Spleen (tissue), 11 donors: ENCODE data around the gene CHST2. TPM values are rescaled to one million over a fixed set of nuclear protein-coding genes. Genes with fewer than 3 reads are reported as not detected.

ENCODE experiments used
- DNase-seq: peaks from one replicate; pipeline ENCODE4 v3.0.0-alpha.2; 2020
- H3K27ac ChIP-seq, 8 donors: fragments of 200-600 bp; sonication (generic) in 7 of 8; 1 replicate in 4 of 8; 2 replicates in 4 of 8; pipeline versions ENCODE4 v1.5.0 to v1.8.0; 2016 to 2021; ENCODE audit warnings: inconsistent platforms in 4 of 8, mild to moderate bottlenecking in 4 of 8, moderate library complexity in 1 of 8
- H3K27me3 ChIP-seq, 7 donors: fragments of 200-600 bp; sonication (generic) in 6 of 7; replicated peaks in 1 of 7; 1 replicate in 4 of 7; 2 replicates in 3 of 7; pipeline versions ENCODE4 v1.5.0 to v1.8.0; 2016 to 2021; ENCODE audit warnings: inconsistent platforms in 3 of 7, mild to moderate bottlenecking in 1 of 7
- H3K36me3 ChIP-seq, 6 donors: fragments of 200-600 bp; sonication (generic) in 5 of 6; 1 replicate in 4 of 6; 2 replicates in 2 of 6; pipeline versions ENCODE4 v1.5.0 to v1.8.0; 2016 to 2021; ENCODE audit warnings: inconsistent platforms in 2 of 6
- H3K4me1 ChIP-seq, 6 donors: fragments of 200-600 bp; sonication (generic) in 5 of 6; 1 replicate in 3 of 6; 2 replicates in 3 of 6; pipeline versions ENCODE4 v1.5.0 to v1.8.0; 2016 to 2021; ENCODE audit warnings: inconsistent platforms in 3 of 6
- H3K4me3 ChIP-seq, 8 donors: fragments of 200-600 bp; sonication (generic) in 7 of 8; 1 replicate in 4 of 8; 2 replicates in 4 of 8; pipeline versions ENCODE4 v1.5.0 to v1.8.0; 2016 to 2021; ENCODE audit warnings: inconsistent platforms in 4 of 8, mild to moderate bottlenecking in 4 of 8, moderate library complexity in 2 of 8
- H3K9me3 ChIP-seq, 8 donors: fragments of 200-600 bp; sonication (generic) in 7 of 8; 1 replicate in 4 of 8; 2 replicates in 4 of 8; pipeline versions ENCODE4 v1.5.0 to v1.8.0; 2016 to 2021; ENCODE audit warnings: inconsistent platforms in 4 of 8
- CTCF ChIP-seq, 11 experiments: fragments of 200-600 bp in 7 of 11; fragments of 450-650 bp in 4 of 11; sonication (generic) in 4 of 11; IDR thresholded peaks in 8 of 11; conservative IDR thresholded peaks in 3 of 11; 1 replicate in 7 of 11; 2 replicates in 4 of 11; pipeline versions ENCODE4 v1.4.0 to v1.8.0; 2016 to 2021; ENCODE audit warnings: antibody characterized with exemption in 11 of 11, inconsistent platforms in 4 of 11, mild to moderate bottlenecking in 1 of 11
- POLR2A ChIP-seq, 3 donors: fragments of 450-650 bp; IDR thresholded peaks; one replicate each; pipeline ENCODE4 v1.5.1; 2017; ENCODE audit warnings: antibody characterized with exemption in 3 of 3, mild to moderate bottlenecking in 1 of 3
- POLR2AphosphoS5 ChIP-seq, 3 donors: sonication (generic); formaldehyde crosslinking; IDR thresholded peaks; one replicate each; pipeline ENCODE4 v1.5.1; 2017; ENCODE audit warnings: antibody characterized with exemption in 3 of 3
- WGBS, 5 donors: extraction: QIAGEN DNeasy Blood & Tissue Kit in 3 of 5; methylation state at CpG; one replicate each; pipeline versions ENCODE4 v1.1.5 to v1.1.7; 2013 to 2018; 5-methylcytosine and 5-hydroxymethylcytosine counted together
- intact Hi-C: fragments of 100-400 bp; cut with DNase I; formaldehyde crosslinking; loops from one replicate; pipeline ENCODE4 v1.15.0; 2023; ENCODE audit warnings: low total_unique reads
- polyA plus RNA-seq, 3 donors: library from polyadenylated mRNA; stranded (reverse); fragments of 200-250 nt; gene quantifications; one replicate each; pipeline ENCODE4 v1.2.1, GENCODE V29; 2013
- total RNA-seq, 7 donors: library from RNA; depleted of rRNA in 3 of 7; stranded (reverse); fragments of >200 nt in 3 of 7; fragmentation: NEBNext Ultra II Directional in 4 of 7; extraction: Animal tissue kit (Norgen Biotek cat#: 25700) in 4 of 7; gene quantifications; one replicate each; pipeline versions ENCODE4 v1.1.0 to v1.2.1, GENCODE V29; 2016 to 2021
- donor health status: healthy with polysubstance abuse.
- donor health status: DM: no; HTN: no; CAD: no; lungs with moderate emphysema.
- donor health status: DM: no; HTN: no; CAD: no.
- donor health status: Bipolar disorder and iron deficiency.
- donor health status: healthy.
- donor health status: DM: no; HTN: no; CAD: no.
- donor health status: DM: yes; HTN: yes; CAD: no.

Gene CHST2
- total and polyA plus RNA-seq, 10 donors, result 8.5 to 46.6 (median 30.5) TPM

DNA sequence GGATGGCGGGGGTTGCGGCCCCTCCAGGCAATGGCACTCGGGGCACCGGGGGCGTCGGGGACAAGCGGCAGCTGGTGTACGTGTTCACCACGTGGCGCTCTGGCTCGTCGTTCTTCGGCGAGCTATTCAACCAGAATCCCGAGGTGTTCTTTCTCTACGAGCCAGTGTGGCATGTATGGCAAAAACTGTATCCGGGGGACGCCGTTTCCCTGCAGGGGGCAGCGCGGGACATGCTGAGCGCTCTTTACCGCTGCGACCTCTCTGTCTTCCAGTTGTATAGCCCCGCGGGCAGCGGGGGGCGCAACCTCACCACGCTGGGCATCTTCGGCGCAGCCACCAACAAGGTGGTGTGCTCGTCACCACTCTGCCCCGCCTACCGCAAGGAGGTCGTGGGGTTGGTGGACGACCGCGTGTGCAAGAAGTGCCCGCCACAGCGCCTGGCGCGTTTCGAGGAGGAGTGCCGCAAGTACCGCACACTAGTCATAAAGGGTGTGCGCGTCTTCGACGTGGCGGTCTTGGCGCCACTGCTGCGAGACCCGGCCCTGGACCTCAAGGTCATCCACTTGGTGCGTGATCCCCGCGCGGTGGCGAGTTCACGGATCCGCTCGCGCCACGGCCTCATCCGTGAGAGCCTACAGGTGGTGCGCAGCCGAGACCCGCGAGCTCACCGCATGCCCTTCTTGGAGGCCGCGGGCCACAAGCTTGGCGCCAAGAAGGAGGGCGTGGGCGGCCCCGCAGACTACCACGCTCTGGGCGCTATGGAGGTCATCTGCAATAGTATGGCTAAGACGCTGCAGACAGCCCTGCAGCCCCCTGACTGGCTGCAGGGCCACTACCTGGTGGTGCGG, 1.9 kb downstream of the CHST2 start:
- peaks cover 0 to 12% (median 8%) of the 10 kb centered on the region in 6 donors for H3K36me3 ChIP-seq
- H3K27me3 ChIP-seq, result peaks cover 0 to 36% (median 7%) of the 10 kb centered on the region in 7 donors
- WGBS, 5 donors, result 50 to 66% (median 63%) methylated on average over 50 to 79 of the region's 79 CpGs
- intact Hi-C loops, result loop anchor here (10.0 kb wide), 1 partner anchor 553 kb away; no protein-coding TSS in a partner anchor
- H3K9me3 ChIP-seq, result no peaks in the 10 kb centered on the region
- DNase-seq, result peak; percentile 90
- peak overlapping the region in 7 of 8 donors; percentile 89 to 96 (median 93) for H3K27ac ChIP-seq
- peak overlapping the region; percentile 63 to 97 (median 92) for H3K4me3 ChIP-seq
- peak; percentile 25 to 70 (median 48) for TF ChIP-seq CTCF (IDR thresholded peaks at IDR 0.05 in 8 of 11, conservative IDR thresholded peaks at IDR 0.05 in 3 of 11)
- TF ChIP-seq POLR2A (IDR thresholded peaks at IDR 0.05), result no peak
- peak; percentile 9 to 64 (median 12) for TF ChIP-seq POLR2AphosphoS5 (IDR thresholded peaks at IDR 0.05)
- H3K4me1 ChIP-seq, result peaks cover 6 to 74% (median 59%) of the 10 kb centered on the region in 6 donors

DNA sequence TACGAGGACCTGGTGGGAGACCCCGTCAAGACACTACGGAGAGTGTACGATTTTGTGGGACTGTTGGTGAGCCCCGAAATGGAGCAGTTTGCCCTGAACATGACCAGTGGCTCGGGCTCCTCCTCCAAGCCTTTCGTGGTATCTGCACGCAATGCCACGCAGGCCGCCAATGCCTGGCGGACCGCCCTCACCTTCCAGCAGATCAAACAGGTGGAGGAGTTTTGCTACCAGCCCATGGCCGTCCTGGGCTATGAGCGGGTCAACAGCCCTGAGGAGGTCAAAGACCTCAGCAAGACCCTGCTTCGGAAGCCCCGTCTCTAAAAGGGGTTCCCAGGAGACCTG, 2.5 kb downstream of the CHST2 start:
- Histone ChIP-seq H3K27me3 (peaks cover 0 to 36% (median 7%) of the 10 kb centered on the region in 7 donors), H3K4me1 (peaks cover 6 to 78% (median 59%) of the 10 kb centered on the region in 6 donors), H3K4me3 (peak overlapping the region in 3 of 8 donors; percentile 75 to 97 (median 94)), H3K36me3 (peaks cover 0 to 12% (median 8%) of the 10 kb centered on the region in 6 donors), H3K9me3 (no peaks in the 10 kb centered on the region), H3K27ac (peak overlapping the region in 5 of 8 donors; percentile 45 to 94 (median 93))
- no peak for TF ChIP-seq POLR2AphosphoS5 (IDR thresholded peaks at IDR 0.05)
- no peak for TF ChIP-seq POLR2A (IDR thresholded peaks at IDR 0.05)
- TF ChIP-seq CTCF (IDR thresholded peaks at IDR 0.05 in 8 of 11, conservative IDR thresholded peaks at IDR 0.05 in 3 of 11), result no peak
- peak; percentile 78 for DNase-seq
- intact Hi-C loops, result loop anchor here (10.0 kb wide), 1 partner anchor 553 kb away; no protein-coding TSS in a partner anchor
- WGBS, 5 donors, result 94 to 96% (median 95%) methylated on average over 12 to 16 of the region's 16 CpGs

GRCh38 chr3:143122608-143123352, 3.2 kb downstream of the CHST2 start:
- peaks cover 6 to 78% (median 59%) of the 10 kb centered on the region in 6 donors for H3K4me1 ChIP-seq
- peaks cover 0 to 12% (median 8%) of the 10 kb centered on the region in 6 donors for H3K36me3 ChIP-seq
- intact Hi-C loops, result loop anchor here (10.0 kb wide), 1 partner anchor 552 kb away; no protein-coding TSS in a partner anchor
- peak overlapping the region in 4 of 8 donors; percentile 6 to 97 (median 19) for H3K4me3 ChIP-seq
- no peak for DNase-seq
- no peak for TF ChIP-seq POLR2A (IDR thresholded peaks at IDR 0.05)
- TF ChIP-seq POLR2AphosphoS5 (IDR thresholded peaks at IDR 0.05), result no peak
- no peak for TF ChIP-seq CTCF (IDR thresholded peaks at IDR 0.05 in 8 of 11, conservative IDR thresholded peaks at IDR 0.05 in 3 of 11)
- H3K9me3 ChIP-seq, result no peaks in the 10 kb centered on the region
- H3K27me3 ChIP-seq, result peaks cover 0 to 36% (median 7%) of the 10 kb centered on the region in 7 donors
- peak overlapping the region in 7 of 8 donors; percentile 45 to 94 (median 64) for H3K27ac ChIP-seq
- WGBS, 5 donors, result 34 to 42% (median 39%) methylated on average over 4 of the region's 4 CpGs
